Panc1 (cell line): ENCODE results near the gene ROS1. TPM values are rescaled to one million over a fixed set of nuclear protein-coding genes. Genes with fewer than 3 reads are reported as not detected.

Experiments
- ATAC-seq: fragments of 200-7000 bp; cut with Tn5 transposase; 2 replicates; pipeline ENCODE4 v1.9.1; 2020; ENCODE audit warnings: mild to moderate bottlenecking, moderate library complexity
- BruUV-seq: library from RNA; stranded (reverse); fragments of 400-500 nt; replicated peaks from 2 replicates; lab custom pipeline; 2021; lab: Mats Ljungman, UMichigan
- CTCF ChIA-PET: fragments of 300-600 bp; sonication (Branson Sonifier 250); formaldehyde crosslinking; loops from one replicate; lab custom pipeline; 2022; ENCODE audit warnings: antibody characterized with exemption; lab: Charles Lee
- POLR2A ChIA-PET: fragments of 300-600 bp; sonication (Branson Sonifier 250); formaldehyde crosslinking; loops from one replicate; lab custom pipeline; 2022; ENCODE audit warnings: antibody characterized with exemption; lab: Charles Lee
- DNase-seq: peaks from one replicate; pipeline ENCODE4 v3.0.0-alpha.2; 2010; ENCODE audit warnings: low read depth, low spot score
- H3K27ac ChIP-seq: 2 replicates; pipeline ENCODE4 v1.5.1; 2011; ENCODE audit warnings: mild to moderate bottlenecking, low read length, inconsistent platforms
- H3K27me3 ChIP-seq: fragments of 200-500 bp; sonication (Bioruptor generic); 2 replicates; pipeline ENCODE4 v1.6.0; 2014; ENCODE audit warnings: low read length, inconsistent platforms; ENCODE audit not compliant: control insufficient read depth, insufficient read depth
- H3K36me3 ChIP-seq: fragments of 200-500 bp; sonication (Bioruptor generic); 2 replicates; pipeline ENCODE4 v1.5.1; 2014; ENCODE audit warnings: inconsistent platforms, mild to moderate bottlenecking, low read length, moderate library complexity; ENCODE audit not compliant: control insufficient read depth, insufficient read depth
- H3K4me1 ChIP-seq: 2 replicates; pipeline ENCODE4 v1.5.1; 2011; ENCODE audit warnings: inconsistent platforms, mild to moderate bottlenecking, low read length, moderate library complexity; ENCODE audit not compliant: control insufficient read depth, insufficient read depth
- H3K4me3 ChIP-seq, 2 experiments: 2 replicates each; pipeline ENCODE4 v1.5.1; 2011 to 2012; ENCODE audit warnings: low read depth in 2 of 2, low read length in 2 of 2, mild to moderate bottlenecking in 2 of 2, inconsistent platforms in 1 of 2, moderate library complexity in 1 of 2
- H3K9me3 ChIP-seq: fragments of 200-500 bp; sonication (Bioruptor generic); 2 replicates; pipeline ENCODE4 v1.5.1; 2014; ENCODE audit warnings: low read depth, mild to moderate bottlenecking, inconsistent platforms, low read length, moderate library complexity; ENCODE audit not compliant: control insufficient read depth, insufficient read depth
- CTCF ChIP-seq: fragments of 450-650 bp; IDR thresholded peaks from 2 replicates; pipeline ENCODE4 v1.5.1; 2017; ENCODE audit warnings: mild to moderate bottlenecking
- POLR2AphosphoS5 ChIP-seq: IDR thresholded peaks from 2 replicates; pipeline ENCODE4 v1.6.1; 2012; ENCODE audit warnings: mild to moderate bottlenecking, low read depth, low read length, moderate library complexity
- REST ChIP-seq, 2 experiments: IDR thresholded peaks; 2 replicates each; pipeline ENCODE4 v1.6.1; 2011 to 2012; ENCODE audit warnings: low read depth in 2 of 2, control low read depth in 1 of 2, low read length in 1 of 2, mild to moderate bottlenecking in 1 of 2, moderate library complexity in 1 of 2; ENCODE audit not compliant: insufficient read depth in 1 of 2
- SIN3A ChIP-seq: IDR thresholded peaks from 2 replicates; pipeline ENCODE4 v1.6.1; 2012; ENCODE audit warnings: low read depth, mild to moderate bottlenecking, low read length, moderate library complexity, borderline replicate concordance; ENCODE audit not compliant: insufficient read depth
- TCF7L2 ChIP-seq: IDR thresholded peaks from 2 replicates; pipeline ENCODE4 v1.6.1; 2011; ENCODE audit warnings: mild to moderate bottlenecking, low read depth, low read length, inconsistent platforms
- in situ Hi-C: cut with HindIII; loops from 2 replicates; pipeline ENCODE4 v1.10.0; 2016; ENCODE audit warnings: low sequenced_read_pairs, low pct_unique_long_range_greater_than_20kb
- intact Hi-C: fragments of 100-400 bp; cut with micrococcal nuclease; formaldehyde crosslinking; loops from one replicate; pipeline ENCODE4 v1.10.0; 2022; ENCODE audit not compliant: unreplicated experiment
- total RNA-seq: library from RNA; stranded (reverse); gene quantifications from one replicate; pipeline ENCODE4 v1.2.1, GENCODE V29; 2021; ENCODE audit not compliant: unreplicated experiment

Gene ROS1
- total RNA-seq, 1 experiment from 2014 or later = 0.10 TPM

- intact Hi-C loops (loop anchor here (5.0 kb wide), 1 partner anchor 728 kb away; no protein-coding TSS in a partner anchor), in situ Hi-C loops (no loop called here)
- no peaks in the 10 kb centered on the region for H3K9me3 ChIP-seq
- H3K27ac ChIP-seq = no peak overlapping the region
- H3K4me3 ChIP-seq = no peak overlapping the region
- H3K4me1 ChIP-seq = no peaks in the 10 kb centered on the region
- DNase-seq = no peak
- TF ChIP-seq TCF7L2 (no peak), REST (IDR thresholded peaks at IDR 0.05; ENCODE audit: insufficient read depth in 1 of 2, low read depth in 2 of 2, low read length in 1 of 2) (no peak), POLR2AphosphoS5 (no peak), CTCF (no peak), SIN3A (no peak)
- no peak for ATAC-seq
- 0 out of 2 replicates have a peak, but pooled peaks cover 2% of the 10 kb centered on the region for H3K27me3 ChIP-seq
- CTCF ChIA-PET = no interaction called here
- POLR2A ChIA-PET = no interaction called here
- BruUV-seq = no TSS peak
- no peaks in the 10 kb centered on the region for H3K36me3 ChIP-seq
Observed at GRCh38 chr6:117309611-117310010, 116.1 kb downstream of the ROS1 start.

- Histone ChIP-seq H3K27ac (no peak overlapping the region), H3K9me3 (no peaks in the 10 kb centered on the region), H3K4me3 (no peak overlapping the region), H3K27me3 (0 out of 2 replicates have a peak, but pooled peaks cover 2% of the 10 kb centered on the region), H3K4me1 (no peaks in the 10 kb centered on the region), H3K36me3 (no peaks in the 10 kb centered on the region)
- TF ChIP-seq REST (IDR thresholded peaks at IDR 0.05; ENCODE audit: insufficient read depth in 1 of 2, low read depth in 2 of 2, low read length in 1 of 2) (no peak), CTCF (no peak), TCF7L2 (no peak), SIN3A (no peak), POLR2AphosphoS5 (no peak)
- ChIA-PET CTCF (no interaction called here), POLR2A (no interaction called here)
- in situ Hi-C loops = no loop called here
- no TSS peak for BruUV-seq
- DNase-seq (no peak), ATAC-seq (no peak)
- intact Hi-C loops = no loop called here
Observed at GRCh38 chr6:117309069-117309468, 116.7 kb downstream of the ROS1 start.
